Esophagus muscularis mucosa (tissue), 3 donors: ENCODE results near the gene KANK2.

Experiments used
- POLR2A ChIP-seq: fragments of 450-650 bp; IDR thresholded peaks from one replicate; pipeline ENCODE4 v1.6.1; 2017; ENCODE audit warnings: antibody characterized with exemption, moderate library complexity, mild to moderate bottlenecking, low read depth
- POLR2AphosphoS5 ChIP-seq, 2 donors: sonication (generic); formaldehyde crosslinking; IDR thresholded peaks; one replicate each; pipeline ENCODE4 v1.6.1; 2017; ENCODE audit warnings: antibody characterized with exemption in 2 of 2
- TF ChIP-seq, protein P1 (sequence below), 3 experiments: fragments of 200-600 bp in 2 of 3; fragments of 450-650 bp in 1 of 3; sonication (generic) in 2 of 3; IDR thresholded peaks; one replicate each; pipeline ENCODE4 v1.5.1; 2017 to 2019; ENCODE audit warnings: antibody characterized with exemption in 3 of 3, mild to moderate bottlenecking in 2 of 3, moderate library complexity in 1 of 3

DNA sequence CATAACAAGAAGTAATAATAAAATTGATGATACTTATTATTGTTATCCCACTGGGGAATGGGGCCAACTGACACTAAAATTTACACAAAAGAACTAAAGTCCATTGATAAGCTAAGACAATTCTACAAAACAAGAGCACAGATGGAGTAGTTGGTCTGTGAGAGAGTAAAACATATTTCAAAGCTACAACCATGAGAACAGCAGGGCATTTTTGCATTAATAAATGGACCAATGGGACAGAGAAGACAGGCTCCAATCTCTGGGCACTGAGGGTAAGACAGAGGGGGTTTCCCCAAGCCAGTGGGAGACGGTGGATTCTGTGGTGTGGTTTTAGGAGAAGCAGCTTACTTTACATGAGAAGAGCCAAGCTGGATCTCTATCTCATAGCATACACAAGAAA lies 14.4 kb downstream of the KANK2 start:
- TF ChIP-seq, protein P1, sequence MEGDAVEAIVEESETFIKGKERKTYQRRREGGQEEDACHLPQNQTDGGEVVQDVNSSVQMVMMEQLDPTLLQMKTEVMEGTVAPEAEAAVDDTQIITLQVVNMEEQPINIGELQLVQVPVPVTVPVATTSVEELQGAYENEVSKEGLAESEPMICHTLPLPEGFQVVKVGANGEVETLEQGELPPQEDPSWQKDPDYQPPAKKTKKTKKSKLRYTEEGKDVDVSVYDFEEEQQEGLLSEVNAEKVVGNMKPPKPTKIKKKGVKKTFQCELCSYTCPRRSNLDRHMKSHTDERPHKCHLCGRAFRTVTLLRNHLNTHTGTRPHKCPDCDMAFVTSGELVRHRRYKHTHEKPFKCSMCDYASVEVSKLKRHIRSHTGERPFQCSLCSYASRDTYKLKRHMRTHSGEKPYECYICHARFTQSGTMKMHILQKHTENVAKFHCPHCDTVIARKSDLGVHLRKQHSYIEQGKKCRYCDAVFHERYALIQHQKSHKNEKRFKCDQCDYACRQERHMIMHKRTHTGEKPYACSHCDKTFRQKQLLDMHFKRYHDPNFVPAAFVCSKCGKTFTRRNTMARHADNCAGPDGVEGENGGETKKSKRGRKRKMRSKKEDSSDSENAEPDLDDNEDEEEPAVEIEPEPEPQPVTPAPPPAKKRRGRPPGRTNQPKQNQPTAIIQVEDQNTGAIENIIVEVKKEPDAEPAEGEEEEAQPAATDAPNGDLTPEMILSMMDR (IDR thresholded peaks at IDR 0.05), result no peak
- TF ChIP-seq POLR2AphosphoS5 (IDR thresholded peaks at IDR 0.05), result no peak
- no peak for TF ChIP-seq POLR2A
